Measurements from ENCODE around the gene CTU2.

DNA sequence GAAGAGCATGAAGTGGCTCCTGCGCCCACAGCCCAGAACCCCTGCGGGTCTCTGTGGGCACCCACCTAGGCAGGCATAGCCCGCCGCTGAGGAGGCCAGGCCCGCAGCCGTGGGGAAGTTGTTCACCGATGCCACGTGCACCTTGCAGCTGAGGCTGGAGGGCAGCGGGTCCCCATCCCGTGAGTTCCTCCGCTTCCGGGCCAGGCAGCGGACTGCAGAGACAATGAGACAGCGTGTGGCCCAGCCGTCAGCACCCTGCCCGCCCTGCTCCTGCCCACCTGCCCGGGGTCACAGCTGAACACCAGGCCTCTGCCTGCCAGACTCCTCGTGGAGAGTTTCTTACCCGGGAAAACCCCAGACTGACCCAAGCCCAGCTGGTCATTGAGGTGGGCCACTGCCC, 48.9 kb upstream of the CTU2 start:
- TF ChIP-seq, protein P1, sequence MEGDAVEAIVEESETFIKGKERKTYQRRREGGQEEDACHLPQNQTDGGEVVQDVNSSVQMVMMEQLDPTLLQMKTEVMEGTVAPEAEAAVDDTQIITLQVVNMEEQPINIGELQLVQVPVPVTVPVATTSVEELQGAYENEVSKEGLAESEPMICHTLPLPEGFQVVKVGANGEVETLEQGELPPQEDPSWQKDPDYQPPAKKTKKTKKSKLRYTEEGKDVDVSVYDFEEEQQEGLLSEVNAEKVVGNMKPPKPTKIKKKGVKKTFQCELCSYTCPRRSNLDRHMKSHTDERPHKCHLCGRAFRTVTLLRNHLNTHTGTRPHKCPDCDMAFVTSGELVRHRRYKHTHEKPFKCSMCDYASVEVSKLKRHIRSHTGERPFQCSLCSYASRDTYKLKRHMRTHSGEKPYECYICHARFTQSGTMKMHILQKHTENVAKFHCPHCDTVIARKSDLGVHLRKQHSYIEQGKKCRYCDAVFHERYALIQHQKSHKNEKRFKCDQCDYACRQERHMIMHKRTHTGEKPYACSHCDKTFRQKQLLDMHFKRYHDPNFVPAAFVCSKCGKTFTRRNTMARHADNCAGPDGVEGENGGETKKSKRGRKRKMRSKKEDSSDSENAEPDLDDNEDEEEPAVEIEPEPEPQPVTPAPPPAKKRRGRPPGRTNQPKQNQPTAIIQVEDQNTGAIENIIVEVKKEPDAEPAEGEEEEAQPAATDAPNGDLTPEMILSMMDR (IDR thresholded peaks at IDR 0.05; ENCODE audit: insufficient read depth, low read length) = no peak
- TF ChIP-seq POLR2AphosphoS5 (IDR thresholded peaks at IDR 0.05; ENCODE audit: low read depth) = no peak
- no peak for TF ChIP-seq GABPA (IDR thresholded peaks at IDR 0.05; ENCODE audit: low read depth)
- TF ChIP-seq, protein P2, sequence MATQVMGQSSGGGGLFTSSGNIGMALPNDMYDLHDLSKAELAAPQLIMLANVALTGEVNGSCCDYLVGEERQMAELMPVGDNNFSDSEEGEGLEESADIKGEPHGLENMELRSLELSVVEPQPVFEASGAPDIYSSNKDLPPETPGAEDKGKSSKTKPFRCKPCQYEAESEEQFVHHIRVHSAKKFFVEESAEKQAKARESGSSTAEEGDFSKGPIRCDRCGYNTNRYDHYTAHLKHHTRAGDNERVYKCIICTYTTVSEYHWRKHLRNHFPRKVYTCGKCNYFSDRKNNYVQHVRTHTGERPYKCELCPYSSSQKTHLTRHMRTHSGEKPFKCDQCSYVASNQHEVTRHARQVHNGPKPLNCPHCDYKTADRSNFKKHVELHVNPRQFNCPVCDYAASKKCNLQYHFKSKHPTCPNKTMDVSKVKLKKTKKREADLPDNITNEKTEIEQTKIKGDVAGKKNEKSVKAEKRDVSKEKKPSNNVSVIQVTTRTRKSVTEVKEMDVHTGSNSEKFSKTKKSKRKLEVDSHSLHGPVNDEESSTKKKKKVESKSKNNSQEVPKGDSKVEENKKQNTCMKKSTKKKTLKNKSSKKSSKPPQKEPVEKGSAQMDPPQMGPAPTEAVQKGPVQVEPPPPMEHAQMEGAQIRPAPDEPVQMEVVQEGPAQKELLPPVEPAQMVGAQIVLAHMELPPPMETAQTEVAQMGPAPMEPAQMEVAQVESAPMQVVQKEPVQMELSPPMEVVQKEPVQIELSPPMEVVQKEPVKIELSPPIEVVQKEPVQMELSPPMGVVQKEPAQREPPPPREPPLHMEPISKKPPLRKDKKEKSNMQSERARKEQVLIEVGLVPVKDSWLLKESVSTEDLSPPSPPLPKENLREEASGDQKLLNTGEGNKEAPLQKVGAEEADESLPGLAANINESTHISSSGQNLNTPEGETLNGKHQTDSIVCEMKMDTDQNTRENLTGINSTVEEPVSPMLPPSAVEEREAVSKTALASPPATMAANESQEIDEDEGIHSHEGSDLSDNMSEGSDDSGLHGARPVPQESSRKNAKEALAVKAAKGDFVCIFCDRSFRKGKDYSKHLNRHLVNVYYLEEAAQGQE (IDR thresholded peaks at IDR 0.05; ENCODE audit: insufficient replicate concordance, low read depth) = no peak

All from HL-60 (cell line).